HEK293T (cell line): ENCODE data around the gene CNOT2.
A peak's percentile ranks its signal among the peaks of the same experiment; 100 is the strongest.

Experiments used
- CTCF ChIA-PET: fragments of 350-600 bp; formaldehyde crosslinking; extraction: SDS; loops from one replicate; lab custom pipeline; 2021; ENCODE audit warnings: antibody characterized with exemption, inconsistent platforms; lab: Yijun Ruan, JAX
- POLR2A ChIA-PET: fragments of 350-600 bp; formaldehyde crosslinking; extraction: SDS; loops from one replicate; lab custom pipeline; 2020; ENCODE audit warnings: antibody characterized with exemption, inconsistent platforms; lab: Yijun Ruan, JAX
- DNase-seq: peaks from one replicate; pipeline ENCODE4 v3.0.0; 2012; ENCODE audit warnings: mixed read lengths; ENCODE audit errors: extremely low spot score
- ARNT ChIP-seq: fragments of 450-650 bp; IDR thresholded peaks from 2 replicates; pipeline ENCODE4 v1.6.1; 2017; ENCODE audit warnings: mild to moderate bottlenecking
- BHLHE40 ChIP-seq: fragments of 450-650 bp; IDR thresholded peaks from 2 replicates; pipeline ENCODE4 v1.6.1; 2016; ENCODE audit warnings: mild to moderate bottlenecking, moderate library complexity, borderline replicate concordance
- CTBP1 ChIP-seq: fragments of 450-650 bp; IDR thresholded peaks from 2 replicates; pipeline ENCODE4 v1.6.1; 2016; ENCODE audit warnings: borderline replicate concordance
- ELF4 ChIP-seq: fragments of 450-650 bp; IDR thresholded peaks from 2 replicates; pipeline ENCODE4 v1.6.1; 2017; ENCODE audit warnings: antibody characterized with exemption
- FOXA1 ChIP-seq: fragments of 450-650 bp; IDR thresholded peaks from 2 replicates; pipeline ENCODE4 v1.6.1; 2016; ENCODE audit warnings: mild to moderate bottlenecking
- FOXK2 ChIP-seq: fragments of 450-650 bp; IDR thresholded peaks from 2 replicates; pipeline ENCODE4 v1.6.1; 2016; ENCODE audit warnings: mild to moderate bottlenecking
- FOXM1 ChIP-seq: fragments of 450-650 bp; IDR thresholded peaks from 2 replicates; pipeline ENCODE4 v1.6.1; 2017; ENCODE audit warnings: mild to moderate bottlenecking, borderline replicate concordance
- HDGF ChIP-seq: fragments of 450-650 bp; IDR thresholded peaks from 2 replicates; pipeline ENCODE4 v1.6.1; 2017; ENCODE audit warnings: antibody characterized with exemption, borderline replicate concordance
- L3MBTL2 ChIP-seq: fragments of 450-650 bp; conservative IDR thresholded peaks from 2 replicates; pipeline ENCODE4 v1.6.1; 2016; ENCODE audit warnings: mild to moderate bottlenecking
- LEF1 ChIP-seq: fragments of 450-650 bp; IDR thresholded peaks from 2 replicates; pipeline ENCODE4 v1.6.1; 2017; ENCODE audit warnings: mild to moderate bottlenecking, borderline replicate concordance
- NFRKB ChIP-seq: fragments of 450-650 bp; IDR thresholded peaks from 2 replicates; pipeline ENCODE4 v1.6.1; 2016; ENCODE audit warnings: mild to moderate bottlenecking, moderate library complexity
- SP1 ChIP-seq: fragments of 450-650 bp; IDR thresholded peaks from 2 replicates; pipeline ENCODE4 v1.6.1; 2017
- SUZ12 ChIP-seq: fragments of 450-650 bp; IDR thresholded peaks from 2 replicates; pipeline ENCODE4 v1.6.1; 2016; ENCODE audit warnings: mild to moderate bottlenecking
- TARDBP ChIP-seq: fragments of 450-650 bp; IDR thresholded peaks from 2 replicates; pipeline ENCODE4 v1.6.1; 2016
- ZNF384 ChIP-seq: fragments of 450-650 bp; IDR thresholded peaks from 2 replicates; pipeline ENCODE4 v1.6.1; 2016
- TF ChIP-seq, protein P1 (sequence below): fragments of 450-650 bp; IDR thresholded peaks from 2 replicates; pipeline ENCODE4 v1.6.1; 2016

The CNOT2 gene, protein sequence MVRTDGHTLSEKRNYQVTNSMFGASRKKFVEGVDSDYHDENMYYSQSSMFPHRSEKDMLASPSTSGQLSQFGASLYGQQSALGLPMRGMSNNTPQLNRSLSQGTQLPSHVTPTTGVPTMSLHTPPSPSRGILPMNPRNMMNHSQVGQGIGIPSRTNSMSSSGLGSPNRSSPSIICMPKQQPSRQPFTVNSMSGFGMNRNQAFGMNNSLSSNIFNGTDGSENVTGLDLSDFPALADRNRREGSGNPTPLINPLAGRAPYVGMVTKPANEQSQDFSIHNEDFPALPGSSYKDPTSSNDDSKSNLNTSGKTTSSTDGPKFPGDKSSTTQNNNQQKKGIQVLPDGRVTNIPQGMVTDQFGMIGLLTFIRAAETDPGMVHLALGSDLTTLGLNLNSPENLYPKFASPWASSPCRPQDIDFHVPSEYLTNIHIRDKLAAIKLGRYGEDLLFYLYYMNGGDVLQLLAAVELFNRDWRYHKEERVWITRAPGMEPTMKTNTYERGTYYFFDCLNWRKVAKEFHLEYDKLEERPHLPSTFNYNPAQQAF

DNA sequence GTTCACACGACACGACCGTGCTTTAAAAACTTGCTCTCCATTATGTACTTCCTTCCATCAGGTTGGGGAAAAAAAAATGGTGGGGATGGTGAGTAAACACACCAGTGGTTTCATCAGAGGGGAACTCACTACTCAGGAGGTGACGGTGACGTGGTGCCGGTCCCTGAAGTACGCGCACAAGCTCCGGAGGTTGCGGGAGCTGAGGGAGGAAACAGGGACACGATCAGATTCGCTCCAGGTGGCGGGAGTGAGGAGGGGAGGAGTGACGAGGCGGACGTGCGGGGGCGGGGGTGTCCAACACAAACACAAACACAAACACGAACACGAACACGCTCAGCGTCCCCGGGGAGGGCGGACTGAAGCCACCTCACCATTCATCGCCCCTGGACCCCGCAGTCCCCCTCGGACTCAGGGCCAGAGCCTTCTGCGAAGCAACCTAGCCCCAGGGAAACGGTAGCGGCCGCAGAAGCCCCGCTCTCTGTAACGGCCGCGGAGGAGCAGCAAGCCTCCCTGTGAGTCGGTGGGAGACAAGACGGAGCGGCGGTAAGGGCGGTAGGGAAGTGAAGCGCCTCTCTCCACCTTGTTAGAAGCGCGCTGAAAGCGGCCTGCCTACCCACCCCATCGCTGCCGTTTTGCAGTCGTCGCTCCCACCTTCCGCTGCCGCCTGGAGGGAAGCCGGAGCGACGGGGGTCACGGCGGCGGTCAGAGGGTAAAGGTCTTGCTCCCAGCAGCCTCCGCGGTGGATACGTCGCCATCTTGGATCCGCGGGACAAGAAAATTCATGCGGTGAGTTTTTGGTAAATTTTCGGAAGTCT lies at the start of gene CNOT2:
TSS of gene CNOT2 (plus strand) at position 739 of the 815 bp plus-strand sequence. CDS start 34,794 bp downstream, outside the sequence.
- TF ChIP-seq BHLHE40 (no peak), CTBP1 (no peak), HDGF (no peak), ZNF384 (peak; percentile 44; the same call in 1 of the 2 replicates), FOXK2 (no peak), ELF4 (no peak; the same call in 1 of the 2 replicates), NFRKB (0 out of 2 replicates have a peak, but pooled peaks have one; percentile 46), FOXA1 (no peak), L3MBTL2 (peak; percentile 49), TARDBP (no peak)
- TF ChIP-seq, protein P1, sequence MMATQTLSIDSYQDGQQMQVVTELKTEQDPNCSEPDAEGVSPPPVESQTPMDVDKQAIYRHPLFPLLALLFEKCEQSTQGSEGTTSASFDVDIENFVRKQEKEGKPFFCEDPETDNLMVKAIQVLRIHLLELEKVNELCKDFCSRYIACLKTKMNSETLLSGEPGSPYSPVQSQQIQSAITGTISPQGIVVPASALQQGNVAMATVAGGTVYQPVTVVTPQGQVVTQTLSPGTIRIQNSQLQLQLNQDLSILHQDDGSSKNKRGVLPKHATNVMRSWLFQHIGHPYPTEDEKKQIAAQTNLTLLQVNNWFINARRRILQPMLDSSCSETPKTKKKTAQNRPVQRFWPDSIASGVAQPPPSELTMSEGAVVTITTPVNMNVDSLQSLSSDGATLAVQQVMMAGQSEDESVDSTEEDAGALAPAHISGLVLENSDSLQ: no peak
- ChIA-PET POLR2A (interaction anchor here (0.6 to 1.4 kb wide), 4 partner anchors 9 to 342 kb away, joined by 3 to 4 read pairs (median 4); no protein-coding TSS in a partner anchor), CTCF (interaction anchor here (0.7 kb wide), 1 partner anchor 63 kb away, joined by 4 read pairs; no protein-coding TSS in a partner anchor)
- DNase-seq: peak; percentile 76

DNA sequence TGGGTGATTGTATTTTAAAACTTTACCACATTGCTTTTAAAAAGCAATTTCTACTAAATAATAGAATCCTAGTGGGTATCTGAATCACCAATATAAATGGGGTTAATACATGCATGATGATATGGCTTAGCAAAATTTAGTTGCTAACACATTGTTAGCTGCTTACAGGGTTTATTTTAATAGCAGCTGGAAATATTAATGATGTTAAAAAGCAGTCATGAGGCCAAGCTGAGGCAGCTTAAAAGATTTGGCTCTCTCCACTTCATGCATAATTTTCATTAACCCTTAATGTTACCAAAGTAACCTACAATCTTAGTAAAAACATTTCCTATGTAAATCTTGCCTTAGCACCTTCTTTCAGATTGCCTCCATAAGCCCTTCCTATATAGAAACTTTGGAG lies 49.2 kb upstream of the CNOT2 start:
- ChIA-PET CTCF (no interaction called here), POLR2A (no interaction called here)
- no peak for DNase-seq
- TF ChIP-seq FOXK2 (no peak), FOXM1 (no peak), ZNF384 (no peak), LEF1 (no peak), ELF4 (no peak)
- TF ChIP-seq, protein P1: no peak

DNA sequence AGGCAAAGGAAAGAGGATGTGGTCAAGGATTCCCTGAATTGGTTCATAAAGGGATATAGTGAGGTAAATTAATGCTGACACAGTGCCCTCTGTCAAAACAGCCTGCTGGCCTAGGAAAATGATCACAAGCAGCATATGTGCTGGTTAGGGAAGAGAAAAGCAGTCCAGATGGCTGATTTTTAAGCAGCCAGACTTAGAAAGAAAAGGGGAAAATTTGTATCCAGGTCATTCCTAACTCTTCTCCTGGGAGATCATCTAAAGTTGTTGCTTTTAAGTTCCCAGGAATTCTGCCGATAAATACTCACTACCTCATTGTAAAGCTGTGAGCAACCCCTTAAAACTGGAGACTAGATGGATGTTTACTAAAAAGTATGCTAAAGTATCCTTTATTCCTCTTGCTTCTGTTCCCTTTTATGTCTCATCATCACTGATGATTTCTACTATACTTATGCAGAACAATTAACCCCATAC lies 46.4 kb upstream of the CNOT2 start:
- ChIA-PET CTCF (no interaction called here), POLR2A (no interaction called here)
- no peak for DNase-seq
- no peak for TF ChIP-seq TARDBP
- TF ChIP-seq BHLHE40: no peak
- TF ChIP-seq L3MBTL2: no peak
- no peak for TF ChIP-seq FOXM1
- TF ChIP-seq ELF4: no peak
- TF ChIP-seq LEF1: no peak
- TF ChIP-seq ARNT: no peak
- no peak for TF ChIP-seq NFRKB
- TF ChIP-seq, protein P1: no peak
- TF ChIP-seq HDGF: no peak
- no peak for TF ChIP-seq FOXA1
- no peak for TF ChIP-seq ZNF384
- no peak for TF ChIP-seq CTBP1
- TF ChIP-seq FOXK2: no peak
- no peak for TF ChIP-seq SUZ12
- TF ChIP-seq SP1: no peak

DNA sequence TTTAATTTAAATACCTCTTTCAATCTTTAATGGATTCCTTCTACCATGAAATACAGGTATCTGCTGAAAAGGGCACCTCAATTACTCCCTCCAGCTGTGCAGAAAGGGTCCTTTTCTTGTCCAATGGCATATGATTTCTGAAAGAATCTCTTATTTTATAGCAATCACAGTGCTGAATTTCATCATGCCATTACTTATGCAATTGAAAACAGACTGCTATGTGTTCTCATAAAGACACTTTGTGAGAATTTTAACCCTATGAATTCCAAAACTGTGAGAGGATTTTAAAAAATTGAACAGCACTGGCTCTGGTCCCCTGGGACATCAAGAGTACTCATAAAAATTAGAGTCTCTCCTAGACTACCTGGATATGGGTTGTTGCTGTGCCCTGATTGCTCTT lies 45.9 kb upstream of the CNOT2 start:
- no peak for DNase-seq
- ChIA-PET POLR2A (no interaction called here), CTCF (no interaction called here)
- TF ChIP-seq SP1 (no peak), ARNT (no peak), ZNF384 (no peak), FOXM1 (no peak), L3MBTL2 (no peak), FOXK2 (no peak), FOXA1 (no peak), TARDBP (no peak), HDGF (no peak)
- TF ChIP-seq, protein P1: no peak

DNA sequence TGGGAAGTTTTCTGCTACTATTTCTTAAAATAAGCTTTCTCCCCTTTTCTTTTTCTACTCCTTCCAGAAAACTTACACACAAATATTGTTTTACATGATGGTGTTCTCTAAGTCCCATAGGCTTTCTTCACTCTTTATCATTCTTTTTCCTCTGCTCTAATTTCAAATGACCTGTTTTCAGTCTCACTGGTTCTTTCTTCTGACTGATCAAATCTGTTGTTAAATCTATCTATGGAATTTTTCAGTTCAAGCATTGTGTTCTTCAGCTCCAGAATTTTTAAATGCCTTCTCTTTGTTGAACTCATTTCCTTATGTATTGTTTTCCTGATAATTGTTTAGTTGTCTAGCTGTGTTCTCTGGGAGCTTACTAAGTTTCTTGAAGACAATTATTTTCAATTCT lies 29.5 kb upstream of the CNOT2 start:
- no peak for TF ChIP-seq NFRKB
- POLR2A ChIA-PET: no interaction called here
- no peak for DNase-seq
- CTCF ChIA-PET: no interaction called here
